Left ventricle myocardium inferior (tissue), 1 donor: ENCODE measurements around the gene PABPC4L. TPM values are rescaled to one million over a fixed set of nuclear protein-coding genes. Genes with fewer than 3 reads are reported as not detected.
A peak's percentile ranks its signal among the peaks of the same experiment; 100 is the strongest.
"Not testable (repeated sequence)": the region's sequence is repeated elsewhere in the genome, so short reads cannot be mapped to it uniquely, and the experiment has no call there.

Experiments used
- DNase-seq: peaks from one replicate; pipeline ENCODE4 v3.0.0-alpha.2; 2020
- H3K27ac ChIP-seq: fragments of 200-600 bp; replicated peaks from 2 replicates; pipeline ENCODE4 v1.8.0; 2021
- H3K27me3 ChIP-seq: fragments of 200-600 bp; 2 replicates; pipeline ENCODE4 v1.8.0; 2021; ENCODE audit warnings: low read depth
- H3K36me3 ChIP-seq: fragments of 200-600 bp; 2 replicates; pipeline ENCODE4 v1.8.0; 2021
- H3K4me1 ChIP-seq: fragments of 200-600 bp; 2 replicates; pipeline ENCODE4 v1.8.0; 2021
- H3K4me3 ChIP-seq: fragments of 200-600 bp; 2 replicates; pipeline ENCODE4 v1.8.0; 2021; ENCODE audit warnings: mild to moderate bottlenecking, moderate library complexity
- H3K9me3 ChIP-seq: fragments of 200-600 bp; replicated peaks from 2 replicates; pipeline ENCODE4 v1.8.0; 2021
- CTCF ChIP-seq: fragments of 200-600 bp; IDR thresholded peaks from 2 replicates; pipeline ENCODE4 v1.8.0; 2021; ENCODE audit warnings: antibody characterized with exemption, mild to moderate bottlenecking, borderline replicate concordance
- intact Hi-C: fragments of 100-400 bp; cut with micrococcal nuclease; formaldehyde crosslinking; loops from one replicate; pipeline ENCODE4 v1.11.0; 2022
- total RNA-seq: library from RNA; stranded (reverse); fragmentation: NEBNext Ultra II Directional; extraction: Animal tissue kit (Norgen Biotek cat#: 25700); gene quantifications from one replicate; pipeline ENCODE4 v1.2.1, GENCODE V29; 2021
- donor health status: DM: no; HTN: yes; CAD: no; lungs with severe emphysema.

Gene PABPC4L
- total RNA-seq, 1 donor from 2014 or later: 0.66 TPM

DNA sequence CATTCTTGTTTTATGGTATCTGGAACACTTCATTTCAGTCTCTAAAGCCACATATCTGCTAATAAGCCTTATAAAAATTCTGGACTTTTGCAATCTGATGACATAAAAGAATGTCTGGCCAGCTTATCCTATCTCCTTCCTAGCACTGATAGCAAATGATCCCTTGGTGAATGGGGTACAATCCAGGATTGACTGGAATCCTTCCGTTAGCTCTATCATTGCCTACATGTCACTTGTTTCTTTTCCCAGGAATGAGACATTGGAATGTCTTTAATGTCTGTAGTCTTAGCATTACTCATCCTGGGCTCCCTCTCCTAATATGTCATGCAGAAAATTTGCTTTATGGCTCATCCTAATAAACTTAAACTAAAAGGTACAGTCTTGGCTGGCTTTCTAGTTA lies 14.8 kb upstream of the PABPC4L start:
- no peak for TF ChIP-seq CTCF
- H3K27me3 ChIP-seq: no peaks in the 10 kb centered on the region
- H3K4me3 ChIP-seq: no peak overlapping the region
- H3K27ac ChIP-seq: no peak overlapping the region
- intact Hi-C loops: no loop called here
- H3K36me3 ChIP-seq: no peaks in the 10 kb centered on the region
- peaks cover 16% of the 10 kb centered on the region for H3K9me3 ChIP-seq
- DNase-seq: no peak
- no peaks in the 10 kb centered on the region for H3K4me1 ChIP-seq

GRCh38 chr4:134215620-134216344 lies 14.2 kb upstream of the PABPC4L start:
- Histone ChIP-seq H3K9me3 (peaks cover 16% of the 10 kb centered on the region), H3K4me1 (no peaks in the 10 kb centered on the region), H3K27me3 (no peaks in the 10 kb centered on the region), H3K27ac (no peak overlapping the region), H3K4me3 (no peak overlapping the region), H3K36me3 (no peaks in the 10 kb centered on the region)
- no peak for DNase-seq
- intact Hi-C loops: no loop called here
- no peak for TF ChIP-seq CTCF

GRCh38 chr4:134207955-134208354 lies 6.4 kb upstream of the PABPC4L start:
- H3K4me3 ChIP-seq, H3K36me3 ChIP-seq, H3K27me3 ChIP-seq, intact Hi-C loops, DNase-seq, H3K27ac ChIP-seq, H3K4me1 ChIP-seq: not testable (repeated sequence)
- peaks cover 28% of the 10 kb centered on the region for H3K9me3 ChIP-seq

DNA sequence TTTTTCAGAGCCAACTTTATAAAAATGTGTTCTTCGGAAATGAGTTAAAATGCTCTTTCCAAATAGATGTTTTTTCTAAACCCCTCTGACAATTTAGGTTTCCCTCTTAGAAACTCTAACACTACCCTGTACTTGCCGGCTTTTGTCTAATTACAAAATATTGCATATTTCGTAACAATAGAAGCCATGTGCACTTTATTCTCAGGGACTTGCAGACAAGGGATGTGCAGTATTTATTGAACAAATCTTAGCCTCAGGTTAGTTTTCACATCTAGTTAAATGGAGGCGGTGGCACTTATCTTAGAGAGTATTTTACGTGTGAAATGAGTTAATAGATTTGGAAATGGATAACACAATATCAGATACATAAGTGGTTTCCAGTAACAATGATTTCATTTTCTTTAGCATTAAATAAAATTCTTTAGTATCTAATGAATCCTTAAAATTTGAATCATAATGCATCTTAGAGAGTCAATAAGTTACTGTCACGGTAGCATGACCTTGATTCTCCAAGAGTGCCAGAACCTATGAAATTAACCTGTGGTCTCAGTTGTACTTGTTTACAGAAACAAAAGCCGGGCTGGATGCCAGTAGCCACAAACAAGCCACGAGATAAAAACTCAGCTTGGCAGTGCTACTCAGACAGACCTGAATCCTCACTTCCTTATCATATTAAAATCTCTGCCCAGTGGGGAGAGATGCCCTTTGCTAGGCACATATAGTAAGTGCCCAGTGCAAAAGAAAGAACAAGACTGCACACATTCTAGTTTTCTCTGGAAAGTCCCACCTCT lies 772 bp upstream of the PABPC4L start:
- TF ChIP-seq CTCF: no peak
- H3K9me3 ChIP-seq: peaks cover 10% of the 10 kb centered on the region
- no peak for DNase-seq
- H3K27ac ChIP-seq: peak overlapping the region; percentile 81
- peaks cover 16% of the 10 kb centered on the region for H3K27me3 ChIP-seq
- peak overlapping the region; percentile 71 for H3K4me3 ChIP-seq
- intact Hi-C loops: no loop called here
- peaks cover 27% of the 10 kb centered on the region for H3K4me1 ChIP-seq
- H3K36me3 ChIP-seq: no peaks in the 10 kb centered on the region

GRCh38 chr4:134200811-134201215 lies 776 bp downstream of the PABPC4L start:
- no peak for DNase-seq
- no peaks in the 10 kb centered on the region for H3K36me3 ChIP-seq
- peaks cover 6% of the 10 kb centered on the region for H3K9me3 ChIP-seq
- H3K27ac ChIP-seq: peak overlapping the region; percentile 81
- intact Hi-C loops: no loop called here
- H3K4me3 ChIP-seq: peak overlapping the region; percentile 71
- peaks cover 27% of the 10 kb centered on the region for H3K4me1 ChIP-seq
- peaks cover 16% of the 10 kb centered on the region for H3K27me3 ChIP-seq
- TF ChIP-seq CTCF: no peak

- no peak for TF ChIP-seq CTCF
- Histone ChIP-seq H3K4me1 (no peaks in the 10 kb centered on the region), H3K27me3 (no peaks in the 10 kb centered on the region), H3K36me3 (no peaks in the 10 kb centered on the region), H3K27ac (no peak overlapping the region), H3K9me3 (peaks cover 42% of the 10 kb centered on the region), H3K4me3 (no peak overlapping the region)
- no peak for DNase-seq
- intact Hi-C loops: no loop called here
These were observed 11.6 kb downstream of the PABPC4L start for GRCh38 chr4:134189949-134190348.
